ENCODE results near the gene OGG1.

The OGG1 gene

DNA sequence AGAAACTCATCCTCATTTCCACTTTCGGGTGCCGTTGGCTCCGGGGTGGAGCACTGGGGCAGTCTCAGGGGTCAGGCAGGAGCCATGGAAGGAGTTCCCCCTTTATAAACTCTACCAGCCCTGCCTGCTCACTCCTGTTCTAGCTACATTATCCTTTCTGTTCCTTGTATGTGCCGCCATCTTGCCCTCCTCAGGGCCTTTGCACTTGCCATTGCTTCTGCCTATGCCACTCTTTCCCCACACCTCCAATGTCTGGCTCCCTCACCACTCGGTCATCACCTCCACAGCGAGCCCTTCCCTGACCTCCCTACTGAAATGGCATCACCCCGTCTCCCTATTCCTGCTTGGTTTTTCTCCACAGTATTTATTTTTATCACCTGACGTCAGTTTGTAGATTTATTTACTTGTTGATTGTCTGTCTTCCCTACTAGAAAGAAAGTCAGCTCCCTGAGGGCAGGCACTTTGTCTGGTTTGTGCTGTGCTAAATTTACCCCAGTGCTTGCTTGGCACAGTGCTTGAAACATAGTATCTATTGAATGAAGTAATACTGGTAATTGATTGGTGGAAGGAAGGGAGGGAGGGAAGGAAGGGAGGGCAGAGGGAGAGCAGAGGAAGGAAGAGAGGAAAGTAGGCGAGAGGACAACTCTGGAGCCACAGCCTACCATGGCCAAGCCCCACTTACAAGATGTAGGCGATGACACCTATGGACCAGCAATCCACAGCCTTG, 11.2 kb downstream of the OGG1 start:
- ChIA-PET CTCF (interaction anchor here (1.7 kb wide), 1 partner anchor 12 kb away, joined by 4 read pairs; no protein-coding TSS in a partner anchor), POLR2A (no interaction called here)
- TF ChIP-seq, protein P1, sequence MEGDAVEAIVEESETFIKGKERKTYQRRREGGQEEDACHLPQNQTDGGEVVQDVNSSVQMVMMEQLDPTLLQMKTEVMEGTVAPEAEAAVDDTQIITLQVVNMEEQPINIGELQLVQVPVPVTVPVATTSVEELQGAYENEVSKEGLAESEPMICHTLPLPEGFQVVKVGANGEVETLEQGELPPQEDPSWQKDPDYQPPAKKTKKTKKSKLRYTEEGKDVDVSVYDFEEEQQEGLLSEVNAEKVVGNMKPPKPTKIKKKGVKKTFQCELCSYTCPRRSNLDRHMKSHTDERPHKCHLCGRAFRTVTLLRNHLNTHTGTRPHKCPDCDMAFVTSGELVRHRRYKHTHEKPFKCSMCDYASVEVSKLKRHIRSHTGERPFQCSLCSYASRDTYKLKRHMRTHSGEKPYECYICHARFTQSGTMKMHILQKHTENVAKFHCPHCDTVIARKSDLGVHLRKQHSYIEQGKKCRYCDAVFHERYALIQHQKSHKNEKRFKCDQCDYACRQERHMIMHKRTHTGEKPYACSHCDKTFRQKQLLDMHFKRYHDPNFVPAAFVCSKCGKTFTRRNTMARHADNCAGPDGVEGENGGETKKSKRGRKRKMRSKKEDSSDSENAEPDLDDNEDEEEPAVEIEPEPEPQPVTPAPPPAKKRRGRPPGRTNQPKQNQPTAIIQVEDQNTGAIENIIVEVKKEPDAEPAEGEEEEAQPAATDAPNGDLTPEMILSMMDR (IDR thresholded peaks at IDR 0.05; ENCODE audit: insufficient read depth, low read length, missing control alignments) = no peak
- DNase-seq (ENCODE audit: low read depth, low spot score) = no peak
- H3K4me3 ChIP-seq (ENCODE audit: low read depth, low read length) = no peak overlapping the region

DNA sequence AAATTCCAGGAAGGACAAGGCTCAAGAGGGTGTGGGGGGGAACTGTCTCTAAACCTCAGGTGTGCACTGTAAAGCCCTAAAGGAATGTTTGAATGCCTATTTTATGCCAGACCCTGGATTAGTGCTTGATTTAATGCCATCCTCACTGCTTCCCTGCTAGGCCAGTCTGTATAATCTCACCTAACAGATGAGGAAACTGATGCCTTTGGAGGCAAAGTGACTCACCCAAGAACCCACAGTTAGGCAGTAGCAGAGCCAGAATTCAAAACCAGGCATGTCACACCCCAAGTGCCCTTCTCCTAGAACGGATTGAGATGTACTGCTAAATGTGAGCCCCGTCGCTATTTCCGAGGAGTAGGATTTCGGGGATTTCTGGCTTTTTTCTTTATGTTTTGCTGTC, 12.2 kb downstream of the OGG1 start:
- POLR2A ChIA-PET = no interaction called here
- H3K4me3 ChIP-seq (ENCODE audit: low read depth, low read length) = no peak overlapping the region
- TF ChIP-seq, protein P1 (IDR thresholded peaks at IDR 0.05; ENCODE audit: insufficient read depth, low read length, missing control alignments) = no peak
- CTCF ChIA-PET = no interaction called here
- no peak for DNase-seq (ENCODE audit: low read depth, low spot score)

DNA sequence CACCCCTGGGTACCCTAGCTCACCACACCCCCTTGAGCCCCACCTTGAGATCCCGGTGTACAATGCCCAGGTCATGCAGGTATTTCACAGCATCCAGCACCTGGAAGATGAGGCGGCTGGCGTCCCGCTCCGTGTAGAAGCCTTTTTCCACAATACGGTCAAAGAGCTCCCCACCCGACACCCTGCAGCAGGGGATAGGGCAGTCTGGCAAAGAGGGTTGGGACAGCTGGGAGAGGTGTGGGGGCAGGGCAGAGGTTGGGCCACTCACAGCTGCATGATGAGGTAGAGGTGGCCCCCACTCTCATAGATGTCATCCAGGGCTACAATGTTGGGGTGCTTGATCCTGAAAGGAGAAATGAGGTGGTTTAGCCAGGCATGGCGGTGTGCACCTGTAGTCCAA, 13.1 kb downstream of the OGG1 start:
- no peak overlapping the region for H3K4me3 ChIP-seq (ENCODE audit: low read depth, low read length)
- DNase-seq (ENCODE audit: low read depth, low spot score) = no peak
- POLR2A ChIA-PET = interaction anchor here (0.7 kb wide), 1 partner anchor 9 kb away, joined by 3 read pairs; no protein-coding TSS in a partner anchor
- TF ChIP-seq, protein P1 (IDR thresholded peaks at IDR 0.05; ENCODE audit: insufficient read depth, low read length, missing control alignments) = no peak
- CTCF ChIA-PET = interaction anchor here (0.5 to 1.1 kb wide), 2 partner anchors 260 to 513 kb away, joined by 3 read pairs; no protein-coding TSS in a partner anchor

DNA sequence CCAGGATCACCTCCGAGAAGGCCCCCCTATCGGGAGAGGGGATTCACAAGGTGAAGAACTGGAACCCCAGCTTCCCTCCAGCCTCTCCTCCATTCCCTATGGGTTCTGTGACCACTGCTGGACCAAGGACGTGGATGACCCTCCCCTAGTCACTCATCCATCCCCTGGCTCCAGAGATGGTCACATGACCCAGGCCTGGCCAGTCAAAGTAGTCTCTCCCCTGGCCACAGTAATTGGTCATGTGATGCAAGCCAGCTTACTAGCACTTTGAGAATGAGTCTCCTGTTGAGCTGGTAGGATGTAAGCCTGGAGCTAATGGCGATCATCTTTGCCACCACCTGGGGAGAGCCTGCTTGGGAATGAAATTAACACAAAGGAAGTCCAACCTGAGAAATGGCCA, 16.1 kb downstream of the OGG1 start:
- CTCF ChIA-PET = no interaction called here
- no peak for DNase-seq (ENCODE audit: low read depth, low spot score)
- no peak overlapping the region for H3K4me3 ChIP-seq (ENCODE audit: low read depth, low read length)
- POLR2A ChIA-PET = no interaction called here
- TF ChIP-seq, protein P1 (IDR thresholded peaks at IDR 0.05; ENCODE audit: insufficient read depth, low read length, missing control alignments) = no peak

DNA sequence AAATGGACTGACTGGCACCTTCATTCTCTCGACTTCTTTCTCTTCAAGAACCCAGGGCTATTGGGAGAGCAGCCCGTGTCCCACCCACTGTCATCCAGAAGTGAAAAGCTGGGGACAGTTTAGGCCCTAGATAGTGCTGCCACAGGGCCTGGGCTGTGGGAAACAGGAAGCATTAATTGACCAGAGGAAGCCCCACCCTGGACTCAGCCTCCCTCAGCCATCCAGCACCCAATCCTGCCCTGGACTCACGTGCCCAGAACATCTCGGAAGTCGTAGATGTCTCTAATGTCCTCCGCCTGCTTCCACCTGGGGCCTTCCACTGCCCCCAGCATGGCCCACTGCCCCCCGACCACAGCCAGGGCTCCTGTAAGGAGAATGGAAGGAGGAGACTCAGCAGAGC, 17.7 kb downstream of the OGG1 start:
- TF ChIP-seq, protein P1 (IDR thresholded peaks at IDR 0.05; ENCODE audit: insufficient read depth, low read length, missing control alignments) = no peak
- ChIA-PET CTCF (no interaction called here), POLR2A (no interaction called here)
- DNase-seq (ENCODE audit: low read depth, low spot score) = no peak
- H3K4me3 ChIP-seq (ENCODE audit: low read depth, low read length) = no peak overlapping the region

DNA sequence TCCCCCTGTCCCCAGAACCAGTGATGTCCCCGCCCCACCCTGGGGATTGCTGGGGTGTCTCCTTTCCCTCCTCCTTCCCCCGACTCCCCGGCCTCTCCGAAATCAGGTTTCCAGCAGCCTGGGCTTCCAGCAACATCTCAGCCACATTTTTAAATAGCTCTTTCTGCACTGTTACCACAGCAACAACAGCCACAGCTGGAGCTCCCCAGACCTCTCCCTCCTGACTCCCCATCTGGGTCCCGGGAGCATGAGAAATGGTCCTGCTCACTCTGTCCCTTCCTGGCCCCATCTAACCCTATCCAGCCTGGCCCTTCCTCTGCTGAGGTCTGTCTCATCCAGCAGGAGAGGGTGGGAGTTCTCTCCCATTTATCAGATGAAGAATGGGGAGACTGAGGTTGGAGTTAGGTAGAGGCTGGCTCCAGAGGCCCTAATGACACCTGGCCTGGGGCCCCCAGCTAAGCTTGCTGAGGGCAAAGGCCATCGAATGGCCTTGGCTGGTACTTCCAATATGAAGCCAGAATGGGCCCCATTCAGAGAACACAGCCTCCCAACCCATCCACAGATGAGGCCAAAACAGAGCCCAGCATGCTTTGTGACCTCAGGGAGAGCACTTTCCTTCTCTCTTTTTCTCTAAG, 18.5 kb downstream of the OGG1 start:
- POLR2A ChIA-PET = no interaction called here
- DNase-seq (ENCODE audit: low read depth, low spot score) = no peak
- TF ChIP-seq, protein P1 (IDR thresholded peaks at IDR 0.05; ENCODE audit: insufficient read depth, low read length, missing control alignments) = no peak
- peak overlapping the region; percentile 66; the same call in 1 of the 2 replicates for H3K4me3 ChIP-seq (ENCODE audit: low read depth, low read length)
- CTCF ChIA-PET = interaction anchor here (0.6 kb wide), 1 partner anchor 18 kb away, joined by 3 read pairs; no protein-coding TSS in a partner anchor
